VCaP (cell line): ENCODE measurements around the gene GSE1.

ENCODE experiments used
- H3K27ac ChIP-seq: fragments of 450-650 bp; 2 replicates; pipeline ENCODE4 v1.5.1; 2017
- TF ChIP-seq, protein P1 (sequence below): fragments of 450-650 bp; conservative IDR thresholded peaks from 2 replicates; pipeline ENCODE4 v1.5.1; 2017; ENCODE audit warnings: mild to moderate bottlenecking, moderate library complexity

The GSE1 gene

DNA sequence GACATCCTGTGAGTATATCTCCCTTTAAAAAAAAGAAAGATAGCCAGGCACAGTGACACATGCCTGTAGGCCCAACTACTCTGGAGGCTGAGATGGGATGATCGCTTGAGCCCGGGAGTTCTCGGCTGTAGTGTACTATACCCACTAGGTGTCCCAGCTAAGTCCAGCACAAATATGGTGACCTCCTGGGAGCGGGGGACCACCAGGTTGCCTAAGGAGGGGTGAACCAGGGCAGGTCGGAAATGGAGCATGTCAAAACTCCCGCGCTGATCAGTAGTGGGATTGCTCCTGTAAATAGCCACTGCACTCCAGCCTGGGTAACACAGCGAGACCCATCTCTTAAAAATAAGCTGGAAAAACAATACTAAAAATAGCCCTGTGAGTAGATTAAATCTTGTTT lies 46.2 kb downstream of the GSE1 start:
- TF ChIP-seq, protein P1, sequence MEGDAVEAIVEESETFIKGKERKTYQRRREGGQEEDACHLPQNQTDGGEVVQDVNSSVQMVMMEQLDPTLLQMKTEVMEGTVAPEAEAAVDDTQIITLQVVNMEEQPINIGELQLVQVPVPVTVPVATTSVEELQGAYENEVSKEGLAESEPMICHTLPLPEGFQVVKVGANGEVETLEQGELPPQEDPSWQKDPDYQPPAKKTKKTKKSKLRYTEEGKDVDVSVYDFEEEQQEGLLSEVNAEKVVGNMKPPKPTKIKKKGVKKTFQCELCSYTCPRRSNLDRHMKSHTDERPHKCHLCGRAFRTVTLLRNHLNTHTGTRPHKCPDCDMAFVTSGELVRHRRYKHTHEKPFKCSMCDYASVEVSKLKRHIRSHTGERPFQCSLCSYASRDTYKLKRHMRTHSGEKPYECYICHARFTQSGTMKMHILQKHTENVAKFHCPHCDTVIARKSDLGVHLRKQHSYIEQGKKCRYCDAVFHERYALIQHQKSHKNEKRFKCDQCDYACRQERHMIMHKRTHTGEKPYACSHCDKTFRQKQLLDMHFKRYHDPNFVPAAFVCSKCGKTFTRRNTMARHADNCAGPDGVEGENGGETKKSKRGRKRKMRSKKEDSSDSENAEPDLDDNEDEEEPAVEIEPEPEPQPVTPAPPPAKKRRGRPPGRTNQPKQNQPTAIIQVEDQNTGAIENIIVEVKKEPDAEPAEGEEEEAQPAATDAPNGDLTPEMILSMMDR: no peak
- peak overlapping the region; percentile 54 for H3K27ac ChIP-seq

DNA sequence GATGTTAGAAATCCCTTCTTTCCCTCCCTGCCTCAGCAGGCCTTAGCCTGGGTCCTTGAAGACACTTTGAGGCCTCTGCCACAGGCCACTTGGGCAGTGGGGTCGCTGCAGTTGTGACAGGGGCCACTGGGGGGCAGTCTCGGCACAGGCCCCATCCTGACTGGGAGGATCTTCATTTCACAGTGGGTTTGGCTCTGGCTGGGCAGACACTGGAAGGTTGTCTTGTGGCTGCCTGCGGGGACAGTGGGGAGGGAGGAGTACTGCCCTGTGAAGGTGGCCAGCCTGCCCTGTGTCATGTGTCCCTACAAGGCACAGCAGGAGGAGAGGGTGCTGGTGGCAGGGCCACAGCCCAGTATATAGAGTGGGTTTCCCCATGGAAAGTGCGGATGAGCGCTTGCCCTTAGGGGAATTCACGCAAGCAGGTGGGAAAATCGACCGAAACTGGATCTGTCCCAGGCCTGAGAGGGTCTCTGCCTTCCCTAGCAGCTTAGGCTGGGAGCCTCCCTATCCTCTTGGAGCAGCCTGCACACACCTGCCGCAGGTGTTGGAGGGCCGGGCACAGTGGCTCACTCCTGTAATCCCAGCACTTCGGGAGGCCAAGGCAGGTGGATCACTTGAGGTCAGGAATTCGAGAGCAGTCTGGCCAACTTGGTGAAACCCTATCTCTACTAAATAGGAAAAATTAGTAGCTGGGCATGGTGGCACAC lies 46.8 kb downstream of the GSE1 start:
- peak overlapping the region; percentile 54 for H3K27ac ChIP-seq
- TF ChIP-seq, protein P1: peak; percentile 67

DNA sequence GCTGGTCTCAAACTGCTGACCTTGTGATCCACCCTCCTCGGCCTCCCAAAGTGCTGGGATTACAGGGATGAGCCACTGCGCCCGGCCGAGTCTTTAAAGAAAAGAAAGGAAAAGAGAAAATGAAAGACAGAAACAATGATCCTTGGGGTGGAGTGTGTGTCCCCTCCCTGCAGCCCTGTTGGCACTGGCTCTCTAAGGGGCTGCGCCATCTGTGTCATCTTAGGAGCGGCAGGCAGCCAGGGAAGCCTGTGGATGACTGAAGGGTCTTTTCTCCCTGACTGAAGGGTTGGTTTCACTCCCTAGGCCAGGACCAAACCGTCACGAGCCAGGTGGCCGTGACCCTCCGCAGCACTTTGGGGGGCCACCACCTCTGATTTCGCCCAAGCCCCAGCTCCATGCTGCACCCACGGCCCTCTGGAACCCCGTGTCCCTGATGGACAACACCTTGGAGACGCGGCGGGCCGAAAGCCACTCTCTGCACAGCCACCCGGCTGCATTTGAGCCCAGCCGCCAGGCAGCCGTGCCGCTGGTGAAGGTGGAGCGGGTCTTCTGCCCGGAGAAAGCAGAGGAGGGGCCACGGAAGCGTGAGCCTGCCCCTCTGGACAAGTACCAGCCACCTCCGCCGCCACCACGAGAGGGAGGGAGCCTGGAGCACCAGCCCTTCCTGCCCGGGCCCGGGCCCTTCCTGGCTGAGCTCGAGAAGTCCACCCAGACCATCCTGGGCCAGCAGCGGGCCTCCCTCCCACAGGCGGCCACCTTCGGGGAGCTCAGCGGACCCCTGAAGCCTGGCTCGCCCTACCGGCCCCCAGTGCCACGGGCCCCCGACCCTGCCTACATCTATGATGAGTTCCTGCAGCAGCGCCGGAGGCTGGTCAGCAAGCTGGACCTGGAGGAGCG lies 48.0 kb downstream of the GSE1 start:
- TF ChIP-seq, protein P1: no peak
- no peak overlapping the region for H3K27ac ChIP-seq

DNA sequence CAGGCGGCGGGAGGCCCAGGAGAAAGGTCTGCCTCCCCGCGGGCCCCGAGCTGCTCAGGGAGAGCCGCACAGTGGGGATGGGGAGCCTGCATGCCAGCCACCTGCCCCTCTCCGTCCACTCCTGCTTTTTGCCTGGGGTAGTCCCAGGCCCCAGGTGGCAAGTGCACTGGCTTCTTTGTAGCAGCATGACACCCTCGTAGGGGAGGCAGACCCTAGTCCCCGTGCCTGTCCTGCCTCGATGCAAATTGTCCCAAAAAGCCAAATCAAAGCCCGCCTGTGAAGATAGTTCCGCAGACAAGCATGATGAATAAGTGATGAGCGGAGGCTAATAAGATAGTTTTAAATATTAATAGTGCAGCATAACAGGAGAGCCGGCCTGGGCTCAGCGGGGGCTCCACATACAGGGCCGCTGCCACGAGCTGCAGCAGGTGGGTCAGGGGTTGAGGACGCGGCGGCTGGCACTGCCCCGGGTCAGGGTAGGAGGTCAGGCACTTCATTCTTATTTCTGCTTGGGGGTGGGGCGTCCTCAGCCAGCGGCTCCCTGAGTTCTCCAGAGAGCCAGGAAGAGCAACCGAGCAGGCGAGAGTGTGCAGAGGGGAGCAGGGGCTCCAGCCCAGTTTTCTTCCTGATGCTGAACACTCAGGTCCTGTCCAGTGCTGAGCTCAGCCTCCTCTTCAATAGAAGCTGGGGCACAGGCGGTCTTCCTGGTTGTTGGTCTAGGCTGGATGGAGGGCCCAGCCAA lies 48.8 kb downstream of the GSE1 start:
- TF ChIP-seq, protein P1: no peak
- H3K27ac ChIP-seq: no peak overlapping the region

DNA sequence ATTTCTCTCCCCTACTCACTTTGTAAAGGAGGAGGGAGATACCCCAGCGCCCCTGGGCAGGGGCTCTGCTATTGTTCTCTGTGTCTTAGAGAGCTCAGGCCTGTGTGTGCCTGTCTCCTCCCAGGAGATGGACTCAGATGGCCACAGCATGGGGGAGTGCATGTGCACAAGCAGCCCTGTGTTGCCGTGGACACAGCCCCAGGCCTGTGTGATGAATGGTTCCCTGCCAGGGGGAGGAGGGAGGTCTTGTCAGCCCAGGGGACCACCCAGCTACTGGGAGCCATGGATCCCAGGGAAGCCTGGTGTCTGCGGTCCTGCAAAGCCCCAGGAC lies 49.3 kb downstream of the GSE1 start:
- H3K27ac ChIP-seq: no peak overlapping the region
- TF ChIP-seq, protein P1: no peak

DNA sequence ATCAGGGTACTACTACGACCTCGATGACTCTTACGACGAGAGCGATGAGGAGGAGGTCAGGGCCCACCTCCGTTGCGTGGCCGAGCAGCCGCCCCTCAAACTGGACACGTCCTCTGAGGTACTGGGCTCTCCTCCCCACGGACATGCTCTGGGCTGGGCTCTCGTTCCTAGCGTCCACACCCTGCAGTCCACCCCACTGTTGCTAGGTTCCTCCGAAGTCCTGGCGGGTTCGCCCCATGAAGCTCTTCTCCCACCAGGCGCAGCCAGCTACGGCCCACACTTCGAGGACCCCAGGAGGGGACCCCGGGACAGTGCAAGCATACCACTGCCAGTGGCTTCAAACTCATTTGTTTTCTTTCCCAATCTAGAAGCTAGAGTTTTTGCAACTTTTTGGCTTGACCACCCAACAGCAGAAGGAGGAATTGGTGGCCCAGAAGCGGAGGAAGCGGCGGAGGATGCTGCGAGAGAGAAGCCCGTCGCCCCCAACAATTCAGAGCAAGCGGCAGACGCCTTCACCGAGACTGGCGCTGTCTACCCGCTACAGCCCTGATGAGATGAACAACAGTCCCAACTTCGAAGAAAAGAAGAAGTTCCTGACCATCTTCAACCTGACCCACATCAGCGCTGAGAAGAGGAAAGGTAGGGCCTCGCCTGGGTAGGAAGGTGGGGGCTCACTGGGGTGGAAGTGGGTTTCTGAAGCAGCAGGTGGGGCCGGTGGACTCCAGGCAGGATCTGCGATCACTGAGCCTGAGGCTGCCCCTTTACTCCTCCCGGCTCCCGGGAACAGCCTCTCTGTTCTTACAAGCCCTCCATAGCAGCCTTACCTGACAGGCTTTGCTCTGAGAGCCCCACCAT lies 50.1 kb downstream of the GSE1 start:
- TF ChIP-seq, protein P1: no peak
- H3K27ac ChIP-seq: no peak overlapping the region
